ENCODE results near the gene DNTT. TPM values are rescaled to one million over a fixed set of nuclear protein-coding genes. Genes with fewer than 3 reads are reported as not detected.

The DNTT gene
- total RNA-seq, 1 donor from 2014 or later = not detected

GRCh38 chr10:96334616-96335526 is 30.6 kb downstream of the DNTT start:
- TF ChIP-seq CTCF (IDR thresholded peaks at IDR 0.05; ENCODE audit: unreplicated experiment) = peak; percentile 81
- DNase-seq (ENCODE audit: low spot score) = peak; percentile 37
- no peaks in the 10 kb centered on the region for H3K36me3 Mint-ChIP-seq (ENCODE audit: low read depth, unreplicated experiment)
- no peaks in the 10 kb centered on the region for H3K27me3 Mint-ChIP-seq (ENCODE audit: unreplicated experiment)
- H3K9me3 Mint-ChIP-seq (ENCODE audit: unreplicated experiment) = no peaks in the 10 kb centered on the region
- H3K27ac Mint-ChIP-seq (ENCODE audit: unreplicated experiment) = no peak overlapping the region
- H3K4me3 Mint-ChIP-seq (ENCODE audit: unreplicated experiment) = no peak overlapping the region
- peaks cover 2% of the 10 kb centered on the region for H3K4me1 Mint-ChIP-seq (ENCODE audit: unreplicated experiment)

- Mint-ChIP-seq H3K27me3 (ENCODE audit: unreplicated experiment) (no peaks in the 10 kb centered on the region), H3K4me1 (ENCODE audit: unreplicated experiment) (peaks cover 2% of the 10 kb centered on the region), H3K9me3 (ENCODE audit: unreplicated experiment) (no peaks in the 10 kb centered on the region), H3K27ac (ENCODE audit: unreplicated experiment) (no peak overlapping the region), H3K4me3 (ENCODE audit: unreplicated experiment) (no peak overlapping the region), H3K36me3 (ENCODE audit: low read depth, unreplicated experiment) (no peaks in the 10 kb centered on the region)
- no peak for DNase-seq (ENCODE audit: low spot score)
- no peak for TF ChIP-seq CTCF (IDR thresholded peaks at IDR 0.05; ENCODE audit: unreplicated experiment)
These were observed 32.9 kb downstream of the DNTT start for GRCh38 chr10:96337106-96337505.

- TF ChIP-seq CTCF (IDR thresholded peaks at IDR 0.05; ENCODE audit: unreplicated experiment) = no peak
- Mint-ChIP-seq H3K4me1 (ENCODE audit: unreplicated experiment) (peaks cover 2% of the 10 kb centered on the region), H3K36me3 (ENCODE audit: low read depth, unreplicated experiment) (no peaks in the 10 kb centered on the region), H3K9me3 (ENCODE audit: unreplicated experiment) (no peaks in the 10 kb centered on the region), H3K27ac (ENCODE audit: unreplicated experiment) (no peak overlapping the region), H3K27me3 (ENCODE audit: unreplicated experiment) (no peaks in the 10 kb centered on the region), H3K4me3 (ENCODE audit: unreplicated experiment) (no peak overlapping the region)
- DNase-seq (ENCODE audit: low spot score) = no peak
These were observed 34.2 kb downstream of the DNTT start for GRCh38 chr10:96338279-96338925.

DNA sequence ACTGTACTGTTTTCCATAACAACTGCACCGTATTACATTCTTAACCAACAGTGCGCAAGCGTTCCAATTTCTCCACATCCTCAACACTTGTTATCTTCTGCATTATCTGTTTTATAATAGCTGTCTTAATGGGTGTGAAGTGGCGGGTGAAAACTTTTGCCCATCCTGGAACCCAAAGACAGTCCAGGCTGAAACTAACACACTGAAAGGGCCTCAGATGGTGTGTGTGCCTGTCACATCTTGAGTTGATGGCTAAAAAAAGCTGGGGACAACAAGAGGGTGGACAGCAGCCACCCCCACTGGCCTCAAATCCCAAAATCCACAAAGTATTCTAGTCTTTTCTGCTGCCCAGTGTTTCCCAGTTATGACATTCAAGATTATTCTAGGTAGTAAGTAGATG is 35.1 kb downstream of the DNTT start:
- Mint-ChIP-seq H3K36me3 (ENCODE audit: low read depth, unreplicated experiment) (no peaks in the 10 kb centered on the region), H3K27me3 (ENCODE audit: unreplicated experiment) (no peaks in the 10 kb centered on the region), H3K27ac (ENCODE audit: unreplicated experiment) (no peak overlapping the region), H3K4me1 (ENCODE audit: unreplicated experiment) (peaks cover 2% of the 10 kb centered on the region), H3K9me3 (ENCODE audit: unreplicated experiment) (peaks cover 4% of the 10 kb centered on the region), H3K4me3 (ENCODE audit: unreplicated experiment) (no peak overlapping the region)
- no peak for DNase-seq (ENCODE audit: low spot score)
- no peak for TF ChIP-seq CTCF (IDR thresholded peaks at IDR 0.05; ENCODE audit: unreplicated experiment)

All from endothelial cell (in vitro differentiated cells).